Esophagus muscularis mucosa (tissue), 4 donors: Measurements from ENCODE around the gene PRDM1.

Experiments
- EP300 ChIP-seq: sonication (generic); formaldehyde crosslinking; IDR thresholded peaks from one replicate; pipeline ENCODE4 v1.6.1; 2017; ENCODE audit warnings: antibody characterized with exemption
- POLR2A ChIP-seq: fragments of 450-650 bp; IDR thresholded peaks from one replicate; pipeline ENCODE4 v1.6.1; 2017; ENCODE audit warnings: antibody characterized with exemption, moderate library complexity, mild to moderate bottlenecking, low read depth
- POLR2AphosphoS5 ChIP-seq, 2 donors: sonication (generic); formaldehyde crosslinking; IDR thresholded peaks; one replicate each; pipeline ENCODE4 v1.6.1; 2017; ENCODE audit warnings: antibody characterized with exemption in 2 of 2
- TF ChIP-seq, protein P1 (sequence below), 3 experiments: fragments of 200-600 bp in 2 of 3; fragments of 450-650 bp in 1 of 3; sonication (generic) in 2 of 3; IDR thresholded peaks; one replicate each; pipeline ENCODE4 v1.5.1; 2017 to 2019; ENCODE audit warnings: antibody characterized with exemption in 3 of 3, mild to moderate bottlenecking in 2 of 3, moderate library complexity in 1 of 3

DNA sequence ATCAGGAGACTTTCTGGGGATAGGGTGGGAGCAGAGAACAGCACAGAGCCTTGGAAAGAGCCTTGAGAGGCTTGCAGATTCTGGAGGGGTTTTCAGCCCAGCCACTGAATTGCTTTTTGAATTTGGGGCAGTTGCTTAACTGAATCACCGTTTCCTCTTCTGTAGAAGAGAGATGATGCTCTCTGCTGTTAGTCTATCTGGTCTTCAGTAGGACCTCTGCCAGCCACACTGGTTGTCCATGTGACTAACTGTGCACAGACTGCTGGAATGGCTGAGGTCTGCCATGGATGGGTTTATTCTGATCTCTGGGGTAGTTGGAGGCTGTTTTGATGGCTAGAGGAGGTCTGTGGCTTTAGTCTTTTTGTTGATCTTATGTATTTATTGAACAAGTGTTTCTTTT, 21.4 kb upstream of the PRDM1 start:
- TF ChIP-seq, protein P1, sequence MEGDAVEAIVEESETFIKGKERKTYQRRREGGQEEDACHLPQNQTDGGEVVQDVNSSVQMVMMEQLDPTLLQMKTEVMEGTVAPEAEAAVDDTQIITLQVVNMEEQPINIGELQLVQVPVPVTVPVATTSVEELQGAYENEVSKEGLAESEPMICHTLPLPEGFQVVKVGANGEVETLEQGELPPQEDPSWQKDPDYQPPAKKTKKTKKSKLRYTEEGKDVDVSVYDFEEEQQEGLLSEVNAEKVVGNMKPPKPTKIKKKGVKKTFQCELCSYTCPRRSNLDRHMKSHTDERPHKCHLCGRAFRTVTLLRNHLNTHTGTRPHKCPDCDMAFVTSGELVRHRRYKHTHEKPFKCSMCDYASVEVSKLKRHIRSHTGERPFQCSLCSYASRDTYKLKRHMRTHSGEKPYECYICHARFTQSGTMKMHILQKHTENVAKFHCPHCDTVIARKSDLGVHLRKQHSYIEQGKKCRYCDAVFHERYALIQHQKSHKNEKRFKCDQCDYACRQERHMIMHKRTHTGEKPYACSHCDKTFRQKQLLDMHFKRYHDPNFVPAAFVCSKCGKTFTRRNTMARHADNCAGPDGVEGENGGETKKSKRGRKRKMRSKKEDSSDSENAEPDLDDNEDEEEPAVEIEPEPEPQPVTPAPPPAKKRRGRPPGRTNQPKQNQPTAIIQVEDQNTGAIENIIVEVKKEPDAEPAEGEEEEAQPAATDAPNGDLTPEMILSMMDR (IDR thresholded peaks at IDR 0.05): no peak
- no peak for TF ChIP-seq EP300
- no peak for TF ChIP-seq POLR2A
- TF ChIP-seq POLR2AphosphoS5 (IDR thresholded peaks at IDR 0.05): no peak
